Medulla oblongata (tissue), 1 donor: Measurements from ENCODE around the gene SLC9A9.

Experiments used
- DNase-seq: peaks from one replicate; pipeline ENCODE4 v3.0.0-alpha.2; 2015; ENCODE audit errors: extremely low spot score

SLC9A9 gene

DNA sequence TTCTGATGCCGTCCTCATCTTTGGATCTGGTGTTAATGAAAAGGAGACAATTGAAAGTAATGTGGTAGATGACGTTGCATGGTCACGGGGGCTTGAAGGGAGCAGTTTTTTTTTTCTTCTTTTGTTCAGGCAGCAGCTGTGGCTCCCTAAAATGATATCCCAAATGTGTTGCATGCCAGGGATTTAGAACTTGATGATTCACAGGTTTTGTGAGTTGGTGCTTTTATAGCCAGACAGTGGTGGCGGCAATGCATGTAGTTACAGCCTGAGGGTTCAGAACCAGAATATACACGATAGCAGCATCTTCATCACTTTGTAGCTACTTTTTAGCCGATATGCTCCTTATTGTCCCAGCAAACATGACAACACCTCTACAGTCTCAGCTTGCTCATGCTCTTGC lies 595.3 kb downstream of the SLC9A9 start:
- no peak for DNase-seq

DNA sequence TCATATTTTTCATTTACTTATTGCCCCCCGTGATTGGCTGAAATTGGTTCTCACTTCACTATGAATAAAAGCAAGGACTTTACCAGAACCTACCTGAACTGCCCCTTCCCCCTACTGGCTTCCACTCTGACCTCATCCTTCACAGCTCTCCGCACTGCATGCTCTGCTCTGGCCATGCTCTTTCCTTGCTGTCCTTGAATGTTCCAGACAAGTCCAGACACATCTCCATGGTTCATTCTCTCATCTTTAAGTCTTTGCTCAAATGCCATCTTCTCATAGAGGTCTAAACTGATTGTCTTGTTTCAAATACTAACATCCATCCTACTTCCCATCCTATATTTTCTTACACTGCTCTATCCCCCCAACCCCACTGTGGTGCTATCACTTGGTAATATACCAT lies 599.3 kb downstream of the SLC9A9 start:
- DNase-seq = no peak

DNA sequence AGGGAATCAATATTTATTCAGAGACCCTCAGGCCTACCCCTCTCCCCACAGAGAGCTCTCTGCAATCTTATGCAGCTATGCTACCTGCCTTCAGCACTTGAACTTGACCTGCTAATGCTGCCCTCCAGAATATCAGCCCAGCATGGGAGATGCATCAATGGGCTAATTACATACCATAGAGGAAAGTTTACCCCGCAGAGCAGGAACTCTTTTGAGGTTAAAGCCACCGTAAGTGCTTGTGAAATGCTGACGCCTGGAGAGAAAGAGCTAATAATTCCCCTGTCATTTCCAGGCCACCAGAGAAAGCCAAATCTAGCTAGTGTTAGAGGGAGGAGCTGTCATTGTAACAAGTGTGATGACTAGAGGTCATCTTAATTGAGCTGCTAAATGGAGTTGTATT lies 601.2 kb downstream of the SLC9A9 start:
- no peak for DNase-seq

DNA sequence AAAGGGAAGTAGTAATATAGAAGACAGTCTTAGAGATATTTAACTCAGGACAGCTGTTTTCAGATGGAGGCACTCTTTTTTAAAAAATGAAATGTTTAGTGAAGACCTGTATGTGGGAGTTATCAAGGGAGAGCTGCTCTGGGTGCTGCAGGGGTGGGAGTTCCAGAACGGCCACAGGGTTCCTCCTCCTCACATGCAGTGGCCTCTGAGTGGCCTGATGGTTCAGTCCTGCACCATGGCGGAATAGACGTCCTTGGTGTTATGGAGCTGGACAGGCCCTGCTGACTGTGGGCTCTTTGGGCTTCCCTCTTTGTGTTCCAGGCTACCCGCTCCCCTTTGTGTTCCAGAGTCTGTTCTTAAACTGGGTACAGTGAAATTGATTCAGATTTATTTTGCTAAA lies 602.6 kb downstream of the SLC9A9 start:
- no peak for DNase-seq

DNA sequence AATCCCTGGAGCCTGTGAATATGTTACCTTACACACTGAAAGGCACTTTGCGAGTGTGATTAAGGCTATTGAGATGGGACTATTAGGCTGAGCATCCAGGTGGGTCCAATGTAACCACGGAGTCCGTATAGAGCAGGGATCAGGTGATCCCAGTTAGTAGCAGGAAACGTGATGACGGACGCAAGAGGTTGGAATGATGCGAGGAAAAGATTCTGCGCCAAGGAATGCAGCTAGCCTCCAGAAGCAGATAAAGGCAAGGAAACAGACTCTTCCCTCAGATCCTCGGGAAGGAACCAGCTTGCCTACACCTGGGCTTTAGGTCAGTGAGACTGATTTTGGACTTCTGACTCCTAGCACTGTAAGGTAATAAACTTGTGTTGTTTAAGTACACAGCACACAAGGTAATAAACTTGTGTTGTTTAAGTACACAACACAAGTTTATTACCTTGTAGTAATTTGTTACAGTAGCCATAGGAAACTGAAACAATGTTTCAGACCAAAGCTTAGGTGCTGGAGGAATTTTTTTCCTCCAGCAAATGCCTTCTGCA lies 603.7 kb downstream of the SLC9A9 start:
- DNase-seq = no peak

DNA sequence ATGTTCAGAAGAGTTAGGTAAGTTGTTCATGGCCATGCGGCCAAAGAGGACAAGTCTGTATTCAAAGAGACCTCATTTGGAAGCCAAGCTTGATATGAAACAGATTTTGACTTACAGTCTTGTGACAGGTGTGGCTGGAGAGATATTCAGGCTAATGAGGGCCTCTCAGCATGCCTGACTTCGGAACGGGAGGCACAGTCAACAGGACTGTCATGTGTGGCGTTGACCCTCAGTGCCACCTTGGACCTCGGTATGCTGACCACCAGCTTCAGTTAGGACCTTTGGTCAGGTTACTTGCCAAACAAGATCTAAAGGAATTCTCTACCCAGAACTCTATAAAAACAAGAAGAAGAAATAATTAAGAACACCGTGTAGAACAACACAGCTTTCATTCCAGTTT lies 604.6 kb downstream of the SLC9A9 start:
- no peak for DNase-seq

DNA sequence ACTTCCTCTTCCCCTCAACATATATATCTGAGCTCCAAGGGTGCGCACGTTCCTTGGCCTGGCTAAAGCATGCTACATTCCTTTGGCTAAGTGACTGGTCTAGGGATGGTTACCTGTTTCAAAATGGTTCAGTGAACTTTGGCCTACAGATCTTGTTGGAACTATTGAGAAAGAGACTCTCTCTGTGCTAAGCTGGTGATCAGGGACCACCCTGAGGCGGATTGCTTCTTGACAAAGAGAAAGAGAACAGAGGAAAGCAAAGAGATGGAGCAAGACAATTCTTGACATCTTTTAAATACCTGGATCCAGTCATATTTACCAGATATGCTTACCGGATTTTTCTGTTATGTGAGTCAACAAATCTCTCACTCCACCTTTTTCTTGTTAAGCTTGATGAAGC lies 605.6 kb downstream of the SLC9A9 start:
- no peak for DNase-seq

DNA sequence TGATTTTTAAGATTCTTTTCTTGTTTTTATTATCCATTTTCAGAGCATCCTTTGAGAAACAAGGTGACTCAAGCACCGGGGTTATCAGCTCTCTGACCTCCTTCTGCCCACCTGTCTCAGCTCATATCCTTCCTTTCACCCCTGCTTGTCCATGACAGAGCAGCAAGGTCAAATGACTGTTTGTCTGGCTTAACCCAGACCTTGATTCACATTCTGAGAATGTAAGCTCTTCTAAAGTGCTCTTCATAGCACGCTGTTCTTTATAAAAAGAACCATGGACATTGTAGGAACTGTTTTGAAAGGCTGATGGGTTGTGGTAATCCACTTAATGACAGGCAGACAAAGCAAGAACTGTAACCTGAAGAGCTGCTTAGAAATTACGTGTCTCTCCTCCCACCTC lies 606.2 kb downstream of the SLC9A9 start:
- DNase-seq = no peak

DNA sequence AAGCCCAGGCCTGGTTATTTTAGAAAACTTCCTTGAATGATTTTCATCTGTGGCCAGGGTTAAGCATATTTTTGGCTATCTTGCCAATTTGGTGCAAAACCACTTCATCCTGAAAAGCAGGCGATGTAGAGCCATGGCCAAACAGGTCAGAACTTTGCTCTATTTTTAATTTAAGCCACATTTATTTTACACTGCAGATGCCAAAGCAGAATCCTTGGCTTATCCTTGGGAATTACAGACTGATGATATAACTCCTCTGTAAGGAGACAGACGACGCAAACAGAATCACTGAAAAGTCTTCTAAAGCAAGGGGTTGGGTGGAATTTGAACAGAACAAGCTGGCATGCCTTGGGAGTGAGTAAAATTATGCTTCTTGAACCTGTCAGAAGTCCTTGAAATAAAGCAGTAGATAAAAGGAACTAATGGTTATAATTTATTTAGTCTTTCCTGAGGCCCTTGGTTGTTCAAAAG lies 606.8 kb downstream of the SLC9A9 start:
- no peak for DNase-seq

DNA sequence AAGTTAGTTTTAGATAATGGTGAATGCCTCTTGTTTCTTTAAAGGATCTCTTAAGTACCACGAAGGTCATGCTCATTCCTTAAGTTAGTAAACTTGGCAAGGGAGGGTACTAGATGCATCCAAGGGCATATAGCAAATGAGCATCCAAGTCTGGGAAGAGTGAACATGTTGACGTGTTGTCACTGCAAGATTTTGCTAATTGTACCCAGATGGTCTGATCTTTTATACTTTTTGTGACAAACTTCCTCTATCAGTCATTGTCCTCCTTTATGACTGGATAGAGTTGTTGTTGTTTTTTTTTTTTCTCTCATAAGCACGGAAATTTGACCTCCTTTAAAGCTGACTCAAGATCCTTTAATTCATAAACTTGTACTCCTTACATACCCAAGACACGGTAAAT lies 607.4 kb downstream of the SLC9A9 start:
- no peak for DNase-seq

DNA sequence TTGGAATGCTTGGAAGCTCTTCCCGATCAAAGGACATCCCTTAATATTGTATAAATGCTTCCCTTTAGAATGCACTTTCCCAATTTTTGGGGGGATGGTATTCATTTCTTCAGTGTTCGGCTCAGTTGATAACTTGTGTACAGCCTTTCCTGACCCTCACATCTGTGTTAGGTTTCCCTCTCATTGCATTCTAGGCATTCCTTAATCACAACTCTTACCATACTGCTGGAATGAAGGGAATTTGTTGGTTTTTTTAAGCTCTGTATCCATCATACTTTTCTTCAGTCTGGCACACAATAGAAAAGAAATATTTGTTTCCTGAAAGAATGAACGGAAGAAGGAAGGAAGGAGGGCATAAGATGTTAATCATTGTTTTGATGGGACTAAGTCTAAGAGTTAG lies 609.2 kb downstream of the SLC9A9 start:
- no peak for DNase-seq

DNA sequence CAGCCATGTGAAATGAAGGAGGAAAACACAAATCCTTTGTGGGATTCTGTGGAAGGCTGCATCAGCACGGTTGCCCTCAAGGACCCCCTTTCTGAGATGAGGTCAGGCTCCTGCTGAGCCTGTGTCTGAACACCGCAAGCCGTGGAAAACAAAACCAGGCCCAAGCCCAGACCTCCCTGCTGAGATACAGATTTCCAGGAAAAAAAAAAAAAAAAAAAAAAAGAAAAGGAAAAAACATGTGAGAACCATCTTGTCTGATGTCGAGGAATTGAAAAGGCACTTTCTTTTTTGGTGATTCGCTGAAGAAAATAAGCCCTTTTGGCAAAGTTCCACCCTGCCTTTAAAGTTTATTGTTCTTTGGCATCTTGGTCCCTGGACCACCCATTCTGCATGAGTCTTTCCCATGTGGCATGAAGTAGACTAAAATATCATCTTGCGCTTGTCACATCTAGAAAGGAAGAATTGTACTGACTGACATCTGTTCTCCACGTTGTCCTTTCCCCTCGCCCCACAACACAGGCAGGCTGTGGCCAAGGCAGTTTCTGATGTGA lies 611.1 kb downstream of the SLC9A9 start:
- no peak for DNase-seq

DNA sequence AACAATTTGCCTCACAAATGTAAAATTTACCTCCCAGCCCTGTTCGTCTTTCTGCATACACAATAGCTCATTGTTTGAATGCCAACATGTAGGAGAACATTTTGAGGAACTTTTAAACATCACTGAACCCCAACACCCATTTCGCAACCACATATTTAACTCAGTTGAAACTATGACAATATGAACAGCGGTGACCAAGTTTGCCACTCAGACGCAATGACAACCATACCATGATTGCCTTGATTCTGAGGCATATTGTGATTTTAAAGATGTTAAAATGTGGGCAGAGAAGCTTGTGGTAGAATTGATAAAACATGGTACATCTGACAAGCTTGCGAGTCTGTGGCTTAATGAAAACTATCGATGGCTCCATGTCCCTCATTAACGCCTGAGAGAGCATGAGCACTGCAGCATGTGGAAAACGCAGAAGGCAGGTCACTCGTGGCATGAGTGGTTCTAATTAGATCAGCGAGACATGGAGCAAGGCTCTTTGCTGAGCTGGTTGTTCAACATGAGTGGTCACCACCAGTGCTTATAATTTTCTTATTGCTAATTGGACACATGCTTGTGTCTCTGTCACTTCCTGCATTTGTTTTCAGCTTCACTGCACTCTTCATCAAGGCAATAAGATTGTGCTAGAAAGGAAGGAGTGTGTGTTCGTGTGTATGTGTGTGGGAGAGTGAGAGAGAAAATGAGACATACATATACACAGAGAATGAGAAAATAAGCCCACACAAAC lies 611.9 kb downstream of the SLC9A9 start:
- DNase-seq = no peak

DNA sequence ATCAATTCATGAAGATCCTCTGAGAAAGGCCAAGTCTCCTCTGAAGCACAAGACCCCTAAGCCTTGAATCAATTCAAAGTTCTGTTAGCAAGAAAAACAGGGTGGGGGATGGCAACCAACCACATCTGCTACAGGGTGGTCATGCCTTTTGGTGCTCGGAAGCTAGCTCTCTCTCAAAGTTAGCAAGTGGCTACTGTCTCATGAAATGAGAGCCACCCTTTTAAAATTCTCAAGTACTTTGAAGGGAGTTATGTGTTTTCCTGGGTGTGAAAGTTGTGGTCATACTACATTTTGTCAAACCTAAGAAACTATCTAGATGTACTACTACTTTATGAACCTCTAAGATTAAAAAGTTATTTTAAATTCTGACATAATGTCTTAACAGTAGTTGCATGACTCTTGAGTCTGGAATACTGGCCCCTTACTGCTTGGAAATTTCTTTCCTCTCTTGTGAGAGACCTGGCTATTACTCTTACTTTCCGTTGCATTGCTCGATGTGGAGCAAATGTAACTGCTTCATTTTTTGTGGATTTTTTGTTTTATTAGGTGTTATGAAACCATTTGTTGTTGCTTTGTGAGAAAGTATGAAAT lies 612.6 kb downstream of the SLC9A9 start:
- DNase-seq = no peak

DNA sequence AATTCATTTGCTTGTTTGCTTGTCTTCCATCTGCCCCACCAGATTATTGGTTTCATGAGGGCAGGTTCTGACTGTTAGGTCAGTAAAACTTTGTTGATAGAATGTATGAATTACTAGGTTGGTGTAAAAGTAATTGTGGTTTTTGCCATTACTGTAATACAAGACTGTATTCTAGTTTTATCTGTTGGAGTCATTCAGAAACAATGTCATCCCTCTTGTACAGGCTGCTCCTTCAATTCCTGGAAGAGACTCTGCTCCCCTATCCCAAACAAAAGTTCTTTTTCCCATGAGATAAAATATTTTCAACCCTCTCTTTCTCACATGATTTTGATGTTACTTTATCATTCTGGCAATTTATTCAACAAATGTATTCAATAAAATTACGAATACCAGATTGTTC lies 613.7 kb downstream of the SLC9A9 start:
- no peak for DNase-seq

DNA sequence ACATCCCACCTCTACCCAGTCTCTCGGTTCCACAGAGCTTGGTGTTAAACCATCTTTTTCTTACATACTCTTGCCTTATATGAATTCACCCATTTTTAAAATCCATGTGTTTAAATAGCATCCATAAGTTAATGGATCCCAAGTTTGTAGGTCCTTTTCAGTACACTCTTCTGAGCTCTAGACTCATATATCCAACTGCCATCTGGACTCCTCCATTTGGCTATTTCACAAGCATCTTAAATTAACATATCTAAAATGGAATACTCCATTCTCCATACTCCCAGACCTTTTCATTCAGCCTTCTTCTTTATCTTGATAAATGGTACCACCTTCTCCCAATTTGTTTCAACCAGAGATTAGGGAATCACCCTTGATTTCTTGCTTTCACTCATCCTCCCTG lies 615.3 kb downstream of the SLC9A9 start:
- DNase-seq = no peak

DNA sequence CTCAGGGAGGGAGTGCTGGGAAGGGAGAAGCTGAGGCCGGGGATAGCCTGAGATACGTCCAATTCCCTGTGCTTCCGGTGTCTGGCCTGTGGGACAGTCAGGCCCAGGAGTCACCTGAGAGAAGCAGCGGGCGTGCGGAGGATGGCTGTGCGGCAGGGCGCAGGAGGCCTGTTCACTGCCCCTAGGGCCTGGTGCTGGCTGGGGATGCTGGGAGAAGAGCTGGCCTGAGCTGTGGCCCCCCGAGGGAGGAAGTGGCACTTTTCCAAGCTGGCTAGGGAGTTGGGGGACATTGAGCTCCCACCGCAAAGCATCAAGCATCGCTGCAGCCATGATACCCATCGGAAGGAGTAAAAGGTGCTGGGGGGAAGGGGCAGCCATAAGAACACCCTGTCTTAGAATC lies 619.9 kb downstream of the SLC9A9 start:
- DNase-seq = no peak

DNA sequence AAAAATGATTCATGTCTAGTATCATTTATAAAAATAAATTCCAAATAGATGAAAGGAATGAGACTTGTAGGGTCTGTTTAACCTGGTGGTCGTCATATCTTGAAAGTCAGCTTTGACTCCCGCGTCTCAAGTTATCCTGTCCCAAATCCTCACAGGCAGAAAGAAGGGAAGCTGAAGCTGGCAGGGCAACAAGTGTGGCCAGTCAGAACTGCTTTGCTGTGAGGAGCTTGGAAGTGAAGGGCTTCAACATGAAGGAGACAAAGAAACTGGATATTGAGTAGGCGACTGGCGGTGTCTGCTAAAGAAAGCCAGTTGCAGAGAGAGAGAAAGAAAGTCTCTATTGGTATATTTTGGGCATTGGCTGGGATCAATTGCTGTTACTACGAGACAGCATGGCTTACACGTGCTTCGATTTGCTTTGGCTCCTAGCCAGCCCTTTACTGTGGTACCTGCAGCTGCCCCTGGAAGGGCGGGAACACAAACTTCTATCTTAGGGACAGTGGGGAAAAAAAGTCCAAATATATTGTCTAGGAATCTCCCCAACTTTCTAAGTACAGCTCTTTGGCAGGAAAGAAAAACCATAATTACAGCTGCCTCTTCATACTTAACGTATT lies 621.5 kb downstream of the SLC9A9 start:
- peak; percentile 72 for DNase-seq

DNA sequence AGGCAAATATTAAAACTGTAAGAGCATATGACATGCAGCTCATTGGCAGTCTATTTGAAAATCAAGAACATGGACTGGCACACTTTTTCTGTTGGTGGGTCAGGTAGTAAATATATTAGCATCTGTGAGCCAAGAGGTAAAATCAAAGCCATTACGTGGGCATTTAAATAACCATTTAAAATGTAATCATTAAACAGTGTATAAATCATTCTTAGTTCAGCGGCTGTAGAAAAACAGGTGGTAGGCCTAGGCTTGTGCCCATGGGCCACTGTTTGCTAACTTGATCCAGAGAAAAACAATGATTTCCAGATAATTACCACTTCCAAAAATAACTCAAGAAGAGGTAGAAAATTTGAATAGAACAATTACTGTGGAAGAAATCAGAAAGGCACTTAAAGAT lies 623.6 kb downstream of the SLC9A9 start:
- no peak for DNase-seq

DNA sequence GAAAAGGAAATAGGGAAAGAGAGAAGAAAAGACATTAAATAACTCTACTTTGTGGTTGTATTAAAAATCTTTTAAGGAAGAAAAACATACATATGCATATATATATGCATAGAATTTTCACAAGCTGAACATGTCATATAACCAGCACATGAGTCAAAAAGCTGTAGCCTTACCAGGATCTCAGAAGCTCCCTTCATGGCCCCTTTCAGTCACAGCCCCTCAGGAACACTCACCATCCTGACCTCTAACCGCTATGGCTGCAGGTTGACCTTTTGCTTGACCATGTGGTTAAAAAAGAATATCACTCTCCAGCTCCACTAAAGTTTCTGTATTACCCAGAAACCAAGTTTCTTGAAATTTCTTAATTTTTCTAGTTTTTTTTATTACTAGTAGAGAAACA lies 625.3 kb downstream of the SLC9A9 start:
- no peak for DNase-seq

DNA sequence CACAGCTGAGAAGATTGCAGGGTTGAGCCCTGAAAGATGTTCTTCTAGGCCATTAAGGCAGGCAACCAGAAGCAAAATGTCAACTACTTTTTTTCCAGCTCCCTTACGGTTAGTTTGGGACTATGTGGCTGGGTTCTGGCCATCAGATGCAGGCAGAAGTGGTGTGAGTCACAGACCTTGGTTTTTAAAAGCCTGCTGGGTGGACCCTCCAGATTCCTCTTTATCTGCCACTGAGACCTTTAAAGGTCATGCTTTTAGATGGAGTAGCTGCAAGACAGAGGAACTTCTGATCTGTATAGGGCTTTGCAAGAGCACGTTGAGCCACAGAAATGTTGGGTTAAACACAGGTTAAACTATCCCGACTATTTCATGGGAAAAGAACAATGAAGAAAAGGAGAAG lies 625.8 kb downstream of the SLC9A9 start:
- DNase-seq = no peak

DNA sequence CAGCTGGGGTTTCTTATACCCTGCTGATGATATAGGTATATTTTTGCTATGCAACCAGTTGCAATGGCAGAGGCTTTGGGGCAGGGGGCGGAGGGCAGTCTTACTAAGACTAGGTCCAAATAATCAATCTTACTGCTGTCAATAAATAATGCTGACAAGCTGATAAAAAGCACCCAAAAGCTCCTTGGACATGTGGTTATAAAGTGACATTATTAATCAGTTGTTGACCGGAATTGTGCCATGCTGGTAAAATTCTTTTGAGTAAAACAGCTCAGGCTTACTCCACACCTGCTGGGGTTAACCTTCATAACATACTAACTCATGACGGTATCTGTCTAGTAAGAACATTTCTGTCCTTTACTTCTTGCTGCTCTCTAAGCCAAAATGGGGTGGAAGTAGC lies 626.8 kb downstream of the SLC9A9 start:
- DNase-seq = no peak

DNA sequence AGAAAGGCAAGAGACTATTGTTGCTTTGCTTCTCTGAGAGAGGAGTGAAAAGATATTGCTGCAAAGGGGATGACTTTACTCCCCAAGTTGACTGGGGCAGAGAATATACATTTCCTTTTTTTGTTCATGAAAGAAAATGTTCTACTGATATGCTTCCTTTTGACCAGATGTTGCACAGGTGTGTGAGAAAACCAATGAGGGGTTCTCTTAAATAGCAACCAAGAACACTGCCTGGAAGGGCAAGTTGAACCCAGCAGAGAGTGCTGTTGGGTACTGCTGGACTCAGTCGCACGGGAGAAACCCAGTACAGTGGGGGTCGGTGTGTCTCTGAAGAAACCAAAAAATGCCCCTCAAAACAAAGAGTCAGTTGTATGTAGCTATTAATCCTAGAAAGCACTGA lies 627.5 kb downstream of the SLC9A9 start:
- DNase-seq = no peak
